A673 (cell line): ENCODE data around the gene MTERF2. TPM values are rescaled to one million over a fixed set of nuclear protein-coding genes. Genes with fewer than 3 reads are reported as not detected.

Experiments used
- BruUV-seq: library from RNA; stranded (reverse); fragments of 400-500 nt; replicated peaks from 2 replicates; lab custom pipeline; 2021; lab: Mats Ljungman, UMichigan
- CTCF ChIA-PET: fragments of 300-600 bp; sonication (Branson Sonifier 250); formaldehyde crosslinking; loops from one replicate; lab custom pipeline; 2022; ENCODE audit warnings: antibody characterized with exemption; lab: Charles Lee
- POLR2A ChIA-PET: fragments of 300-600 bp; sonication (Branson Sonifier 250); formaldehyde crosslinking; loops from one replicate; lab custom pipeline; 2022; ENCODE audit warnings: antibody characterized with exemption; ENCODE audit not compliant: low non-redundant PET; lab: Charles Lee
- DNase-seq: peaks from one replicate; pipeline ENCODE4 v3.0.0-alpha.2; 2015; ENCODE audit warnings: low spot score
- H3K27ac ChIP-seq: fragments of 200-600 bp; sonication (generic); 2 replicates; pipeline ENCODE4 v1.5.1; 2016; ENCODE audit warnings: mixed run types, low read depth, mild to moderate bottlenecking, mixed read lengths, antibody characterized with exemption, low read length; ENCODE audit not compliant: poor library complexity, severe bottlenecking
- H3K27me3 ChIP-seq: fragments of 200-600 bp; sonication (generic); replicated peaks from 2 replicates; pipeline ENCODE4 v1.6.1; 2017; ENCODE audit warnings: mixed run types, low read depth, mild to moderate bottlenecking, mixed read lengths, antibody characterized with exemption, low read length; ENCODE audit not compliant: insufficient read depth, poor library complexity
- H3K36me3 ChIP-seq: fragments of 200-600 bp; sonication (generic); 2 replicates; pipeline ENCODE4 v1.6.1; 2016; ENCODE audit warnings: mixed run types, mild to moderate bottlenecking, mixed read lengths, antibody characterized with exemption, low read length; ENCODE audit not compliant: insufficient read depth, poor library complexity, severe bottlenecking
- H3K4me1 ChIP-seq: fragments of 200-600 bp; sonication (generic); 2 replicates; pipeline ENCODE4 v1.6.1; 2017; ENCODE audit warnings: mixed run types, mild to moderate bottlenecking, mixed read lengths, antibody characterized with exemption, low read length; ENCODE audit not compliant: insufficient read depth, poor library complexity, severe bottlenecking
- H3K4me3 ChIP-seq: fragments of 200-600 bp; sonication (generic); 2 replicates; pipeline ENCODE4 v1.5.1; 2016; ENCODE audit warnings: low read depth, mixed run types, mild to moderate bottlenecking, mixed read lengths, low read length; ENCODE audit not compliant: poor library complexity, severe bottlenecking
- H3K9me3 ChIP-seq: fragments of 200-600 bp; sonication (generic); 2 replicates; pipeline ENCODE4 v1.6.1; 2016; ENCODE audit warnings: mixed run types, low read depth, mild to moderate bottlenecking, mixed read lengths, antibody characterized with exemption, low read length; ENCODE audit not compliant: poor library complexity, severe bottlenecking
- CTCF ChIP-seq: fragments of 300-800, 200-600 bp; sonication (generic); conservative IDR thresholded peaks from 2 replicates; pipeline ENCODE4 v1.5.1; 2017; ENCODE audit warnings: low read depth, mild to moderate bottlenecking, antibody characterized with exemption, low read length, moderate library complexity, mixed read lengths
- EZH2 ChIP-seq: fragments of 200-600 bp; sonication (generic); IDR thresholded peaks from 2 replicates; pipeline ENCODE4 v1.6.1; 2017; ENCODE audit warnings: borderline replicate concordance, low read depth, mild to moderate bottlenecking, mixed read lengths, antibody characterized with exemption, low read length; ENCODE audit not compliant: poor library complexity, severe bottlenecking
- intact Hi-C: fragments of 100-400 bp; cut with micrococcal nuclease; formaldehyde crosslinking; loops from one replicate; pipeline ENCODE4 v1.10.0; 2022; ENCODE audit not compliant: unreplicated experiment
- total RNA-seq: library from RNA; stranded (reverse); gene quantifications from 2 replicates; pipeline ENCODE4 v1.2.3, GENCODE V29; 2021

The MTERF2 gene
- total RNA-seq, 1 experiment from 2014 or later, result 12.6 TPM

GRCh38 chr12:107019546-107019945, 32.6 kb upstream of the MTERF2 start:
- intact Hi-C loops, result no loop called here
- POLR2A ChIA-PET, result no interaction called here
- Histone ChIP-seq H3K4me1 (no peaks in the 10 kb centered on the region), H3K9me3 (no peaks in the 10 kb centered on the region), H3K27me3 (no peaks in the 10 kb centered on the region), H3K36me3 (no peaks in the 10 kb centered on the region), H3K4me3 (no peak overlapping the region), H3K27ac (no peak overlapping the region)
- no peak for DNase-seq
- TF ChIP-seq CTCF, result no peak
- no peak for TF ChIP-seq EZH2
- BruUV-seq, result no TSS peak
- CTCF ChIA-PET, result no interaction called here

- Histone ChIP-seq H3K4me1 (no peaks in the 10 kb centered on the region), H3K9me3 (no peaks in the 10 kb centered on the region), H3K36me3 (no peaks in the 10 kb centered on the region), H3K27me3 (no peaks in the 10 kb centered on the region), H3K4me3 (no peak overlapping the region), H3K27ac (no peak overlapping the region)
- intact Hi-C loops, result no loop called here
- ChIA-PET CTCF (no interaction called here), POLR2A (no interaction called here)
- no TSS peak for BruUV-seq
- no peak for DNase-seq
- TF ChIP-seq CTCF, result no peak
- TF ChIP-seq EZH2, result no peak
Measured at GRCh38 chr12:107017042-107017441, 30.1 kb upstream of the MTERF2 start.

- no peaks in the 10 kb centered on the region for H3K36me3 ChIP-seq
- ChIA-PET CTCF (no interaction called here), POLR2A (no interaction called here)
- H3K4me3 ChIP-seq, result no peak overlapping the region
- H3K9me3 ChIP-seq, result no peaks in the 10 kb centered on the region
- H3K4me1 ChIP-seq, result no peaks in the 10 kb centered on the region
- no peaks in the 10 kb centered on the region for H3K27me3 ChIP-seq
- no peak for DNase-seq
- no peak overlapping the region for H3K27ac ChIP-seq
- no TSS peak for BruUV-seq
- intact Hi-C loops, result no loop called here
- TF ChIP-seq CTCF, result no peak
Measured at GRCh38 chr12:107014055-107014454, 27.1 kb upstream of the MTERF2 start.
